HFFc6 (cell line): ENCODE measurements around the gene SLC25A31. TPM values are rescaled to one million over a fixed set of nuclear protein-coding genes. Genes with fewer than 3 reads are reported as not detected.

Source experiments
- DNase-seq: peaks from one replicate; pipeline ENCODE4 v3.0.0-alpha.2; 2018
- H3K27ac Mint-ChIP-seq: 2 replicates; pipeline ENCODE4 v1.8.0; 2020; ENCODE audit warnings: mild to moderate bottlenecking, mixed read lengths
- H3K27me3 Mint-ChIP-seq: 2 replicates; pipeline ENCODE4 v1.8.0; 2021; ENCODE audit warnings: mild to moderate bottlenecking, moderate library complexity, mixed read lengths; ENCODE audit not compliant: insufficient read depth
- H3K36me3 Mint-ChIP-seq: 2 replicates; pipeline ENCODE4 v1.8.0; 2021; ENCODE audit warnings: low read depth, mixed read lengths
- H3K4me1 Mint-ChIP-seq: 2 replicates; pipeline ENCODE4 v1.8.0; 2020; ENCODE audit warnings: low read depth, mixed read lengths
- H3K4me3 Mint-ChIP-seq: 2 replicates; pipeline ENCODE4 v1.8.0; 2020; ENCODE audit warnings: mild to moderate bottlenecking, moderate library complexity, mixed read lengths
- H3K9me3 Mint-ChIP-seq: 2 replicates; pipeline ENCODE4 v1.8.0; 2020; ENCODE audit warnings: mild to moderate bottlenecking, mixed read lengths
- CTCF ChIP-seq: fragments of 200-600 bp; sonication (generic); IDR thresholded peaks from 2 replicates; pipeline ENCODE4 v1.5.0; 2021; ENCODE audit warnings: antibody characterized with exemption, mild to moderate bottlenecking
- total RNA-seq, 6 experiments: library from RNA; stranded (reverse); fragmentation: NEBNext Ultra II Directional; extraction: Animal tissue kit (Norgen Biotek cat#: 25700); gene quantifications; 2 replicates in 1 of 6; 3 replicates in 5 of 6; pipeline ENCODE4 v1.2.3, GENCODE V29; 2021

SLC25A31 gene
- total RNA-seq, 6 experiments from 2014 or later = not detected

GRCh38 chr4:127708985-127709384, 21.2 kb upstream of the SLC25A31 start:
- peaks cover 18% of the 10 kb centered on the region for H3K4me1 Mint-ChIP-seq
- H3K27ac Mint-ChIP-seq = no peak overlapping the region
- no peaks in the 10 kb centered on the region for H3K27me3 Mint-ChIP-seq
- peak overlapping the region; percentile 33 for H3K4me3 Mint-ChIP-seq
- no peaks in the 10 kb centered on the region for H3K9me3 Mint-ChIP-seq
- no peaks in the 10 kb centered on the region; the same call in 1 of the 2 replicates for H3K36me3 Mint-ChIP-seq
- DNase-seq = peak; percentile 84
- TF ChIP-seq CTCF = no peak

GRCh38 chr4:127709456-127709855, 20.7 kb upstream of the SLC25A31 start:
- H3K27ac Mint-ChIP-seq = no peak overlapping the region
- peaks cover 18% of the 10 kb centered on the region for H3K4me1 Mint-ChIP-seq
- peak overlapping the region; percentile 33; the same call in 1 of the 2 replicates for H3K4me3 Mint-ChIP-seq
- no peak for DNase-seq
- no peaks in the 10 kb centered on the region for H3K9me3 Mint-ChIP-seq
- no peaks in the 10 kb centered on the region for H3K27me3 Mint-ChIP-seq
- no peaks in the 10 kb centered on the region; the same call in 1 of the 2 replicates for H3K36me3 Mint-ChIP-seq
- no peak for TF ChIP-seq CTCF

- Mint-ChIP-seq H3K27me3 (no peaks in the 10 kb centered on the region; the same call in 1 of the 2 replicates), H3K36me3 (no peaks in the 10 kb centered on the region)
- no peak for TF ChIP-seq CTCF
Observed at GRCh38 chr4:127731406-127731805, 1.2 kb downstream of the SLC25A31 start.

GRCh38 chr4:127732623-127733328, 2.6 kb downstream of the SLC25A31 start:
- no peaks in the 10 kb centered on the region for H3K4me1 Mint-ChIP-seq
- no peaks in the 10 kb centered on the region; the same call in 1 of the 2 replicates for H3K27me3 Mint-ChIP-seq

More at GRCh38 chr4:127731406-127731805, 1.2 kb downstream of the SLC25A31 start:
- Mint-ChIP-seq H3K4me1 (no peaks in the 10 kb centered on the region), H3K9me3 (no peaks in the 10 kb centered on the region), H3K4me3 (no peak overlapping the region), H3K27ac (no peak overlapping the region)
- DNase-seq = no peak

GRCh38 chr4:127734976-127735375, 4.8 kb downstream of the SLC25A31 start:
- Mint-ChIP-seq H3K27ac (no peak overlapping the region), H3K36me3 (no peaks in the 10 kb centered on the region), H3K27me3 (peaks cover under 1% of the 10 kb centered on the region; the same call in 1 of the 2 replicates), H3K9me3 (no peaks in the 10 kb centered on the region), H3K4me3 (no peak overlapping the region), H3K4me1 (no peaks in the 10 kb centered on the region)
- no peak for DNase-seq
- TF ChIP-seq CTCF = no peak

More at GRCh38 chr4:127732623-127733328, 2.6 kb downstream of the SLC25A31 start:
- no peaks in the 10 kb centered on the region for H3K9me3 Mint-ChIP-seq
- H3K27ac Mint-ChIP-seq = no peak overlapping the region
- no peaks in the 10 kb centered on the region for H3K36me3 Mint-ChIP-seq
- peak; percentile 28 for DNase-seq
- H3K4me3 Mint-ChIP-seq = no peak overlapping the region
- TF ChIP-seq CTCF = peak; percentile 78
